ENCODE data around the gene SVEP1.

GRCh38 chr9:110537841-110538646, 41.5 kb downstream of the SVEP1 start:
- TF ChIP-seq, protein P1, sequence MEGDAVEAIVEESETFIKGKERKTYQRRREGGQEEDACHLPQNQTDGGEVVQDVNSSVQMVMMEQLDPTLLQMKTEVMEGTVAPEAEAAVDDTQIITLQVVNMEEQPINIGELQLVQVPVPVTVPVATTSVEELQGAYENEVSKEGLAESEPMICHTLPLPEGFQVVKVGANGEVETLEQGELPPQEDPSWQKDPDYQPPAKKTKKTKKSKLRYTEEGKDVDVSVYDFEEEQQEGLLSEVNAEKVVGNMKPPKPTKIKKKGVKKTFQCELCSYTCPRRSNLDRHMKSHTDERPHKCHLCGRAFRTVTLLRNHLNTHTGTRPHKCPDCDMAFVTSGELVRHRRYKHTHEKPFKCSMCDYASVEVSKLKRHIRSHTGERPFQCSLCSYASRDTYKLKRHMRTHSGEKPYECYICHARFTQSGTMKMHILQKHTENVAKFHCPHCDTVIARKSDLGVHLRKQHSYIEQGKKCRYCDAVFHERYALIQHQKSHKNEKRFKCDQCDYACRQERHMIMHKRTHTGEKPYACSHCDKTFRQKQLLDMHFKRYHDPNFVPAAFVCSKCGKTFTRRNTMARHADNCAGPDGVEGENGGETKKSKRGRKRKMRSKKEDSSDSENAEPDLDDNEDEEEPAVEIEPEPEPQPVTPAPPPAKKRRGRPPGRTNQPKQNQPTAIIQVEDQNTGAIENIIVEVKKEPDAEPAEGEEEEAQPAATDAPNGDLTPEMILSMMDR (conservative IDR thresholded peaks at IDR 0.05; ENCODE audit: low read depth, low read length): no peak
- TF ChIP-seq EZH2 (IDR thresholded peaks at IDR 0.05; ENCODE audit: borderline replicate concordance, low read depth, low read length, poor library complexity, severe bottlenecking): no peak

Measured in A673 (cell line).